Measurements from ENCODE around the gene TRIM15. TPM values are rescaled to one million over a fixed set of nuclear protein-coding genes. Genes with fewer than 3 reads are reported as not detected.

The TRIM15 gene
- total RNA-seq, 2 donors from 2014 or later, result not detected

GRCh38 chr6:30184417-30185031 lies 21.2 kb downstream of the TRIM15 start:
- no peak for ATAC-seq
- peaks cover 24% of the 10 kb centered on the region for H3K36me3 Mint-ChIP-seq (ENCODE audit: low read depth)
- peaks cover 11% of the 10 kb centered on the region for H3K4me1 Mint-ChIP-seq
- peak overlapping the region; percentile 83 for H3K27ac Mint-ChIP-seq
- peaks cover 10% of the 10 kb centered on the region for H3K27me3 Mint-ChIP-seq
- DNase-seq, result no peak
- H3K4me3 Mint-ChIP-seq, result no peak overlapping the region
- peaks cover 4% of the 10 kb centered on the region for H3K9me3 ChIP-seq (ENCODE audit: control insufficient read depth, low read length, poor library complexity, severe bottlenecking)

GRCh38 chr6:30185846-30186484 lies 22.6 kb downstream of the TRIM15 start:
- Mint-ChIP-seq H3K4me1 (peaks cover 14% of the 10 kb centered on the region), H3K4me3 (no peak overlapping the region), H3K27ac (peak overlapping the region; percentile 83), H3K27me3 (peaks cover 6% of the 10 kb centered on the region), H3K36me3 (ENCODE audit: low read depth) (peaks cover 32% of the 10 kb centered on the region)
- no peaks in the 10 kb centered on the region for H3K9me3 ChIP-seq (ENCODE audit: control insufficient read depth, low read length, poor library complexity, severe bottlenecking)
- ATAC-seq, result no peak
- no peak for DNase-seq

- Mint-ChIP-seq H3K27ac (no peak overlapping the region), H3K27me3 (no peaks in the 10 kb centered on the region), H3K36me3 (ENCODE audit: low read depth) (peaks cover 35% of the 10 kb centered on the region), H3K4me1 (peaks cover 15% of the 10 kb centered on the region), H3K4me3 (no peak overlapping the region)
- DNase-seq, result no peak
- no peak for ATAC-seq
- H3K9me3 ChIP-seq (ENCODE audit: control insufficient read depth, low read length, poor library complexity, severe bottlenecking), result no peaks in the 10 kb centered on the region
Observed at GRCh38 chr6:30188541-30188940, 25.2 kb downstream of the TRIM15 start.

DNA sequence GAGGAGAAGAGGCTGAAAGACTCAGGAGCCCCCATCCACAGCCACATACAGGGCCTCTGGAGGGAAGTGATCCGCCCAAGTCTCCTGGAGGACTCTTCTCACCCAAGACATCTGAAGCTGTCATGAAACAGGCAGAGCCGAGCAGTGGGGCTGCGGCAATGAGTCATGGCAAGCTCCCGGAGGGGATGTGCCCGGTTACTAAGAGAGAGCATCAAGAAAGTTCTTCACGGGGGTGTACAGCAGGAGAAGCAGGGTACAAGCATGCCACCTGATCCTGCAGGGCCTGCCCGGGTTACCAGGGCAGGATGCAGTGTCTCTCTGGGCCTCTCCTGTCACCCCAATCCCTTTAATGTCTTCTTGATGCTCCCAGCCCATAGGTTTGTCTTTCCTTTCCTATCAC lies 28.7 kb downstream of the TRIM15 start:
- H3K36me3 Mint-ChIP-seq (ENCODE audit: low read depth), result peaks cover 24% of the 10 kb centered on the region
- ATAC-seq, result no peak
- H3K4me3 Mint-ChIP-seq, result no peak overlapping the region
- peak overlapping the region; percentile 83 for H3K27ac Mint-ChIP-seq
- no peaks in the 10 kb centered on the region for H3K9me3 ChIP-seq (ENCODE audit: control insufficient read depth, low read length, poor library complexity, severe bottlenecking)
- H3K4me1 Mint-ChIP-seq, result peaks cover 10% of the 10 kb centered on the region
- H3K27me3 Mint-ChIP-seq, result no peaks in the 10 kb centered on the region
- DNase-seq, result no peak

- peaks cover 19% of the 10 kb centered on the region for H3K36me3 Mint-ChIP-seq (ENCODE audit: low read depth)
- no peaks in the 10 kb centered on the region for H3K27me3 Mint-ChIP-seq
- ATAC-seq (no peak), DNase-seq (no peak)
- H3K4me3 Mint-ChIP-seq, result no peak overlapping the region
- H3K27ac Mint-ChIP-seq, result no peak overlapping the region
- peaks cover 13% of the 10 kb centered on the region for H3K4me1 Mint-ChIP-seq
- H3K9me3 ChIP-seq (ENCODE audit: control insufficient read depth, low read length, poor library complexity, severe bottlenecking), result no peaks in the 10 kb centered on the region
Observed at GRCh38 chr6:30194797-30195690, 31.7 kb downstream of the TRIM15 start.

DNA sequence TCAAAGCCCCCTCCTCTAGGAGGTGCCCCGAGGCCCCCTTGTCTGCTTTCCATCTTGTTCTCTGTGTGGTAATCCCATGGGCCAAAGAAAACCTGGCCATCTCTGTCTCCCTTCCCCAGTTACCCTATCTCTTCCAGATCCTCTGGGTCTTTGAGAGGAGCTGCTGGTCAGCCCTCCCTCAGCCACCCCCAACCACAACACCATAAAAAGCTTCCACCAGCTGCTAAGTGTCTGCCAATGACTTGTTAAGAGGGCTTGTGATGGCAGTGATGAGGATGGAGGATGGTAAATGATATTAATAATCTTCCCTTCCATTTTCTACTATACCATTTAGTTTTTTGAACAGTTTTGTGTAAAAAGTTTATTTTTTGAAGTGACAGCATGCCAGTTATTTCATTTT lies 32.6 kb downstream of the TRIM15 start:
- DNase-seq (no peak), ATAC-seq (no peak)
- Mint-ChIP-seq H3K4me3 (no peak overlapping the region), H3K36me3 (ENCODE audit: low read depth) (peaks cover 18% of the 10 kb centered on the region), H3K27ac (no peak overlapping the region), H3K27me3 (no peaks in the 10 kb centered on the region), H3K4me1 (peaks cover 15% of the 10 kb centered on the region)
- no peaks in the 10 kb centered on the region for H3K9me3 ChIP-seq (ENCODE audit: control insufficient read depth, low read length, poor library complexity, severe bottlenecking)

GRCh38 chr6:30196376-30196775 lies 33.0 kb downstream of the TRIM15 start:
- peaks cover 17% of the 10 kb centered on the region for H3K4me1 Mint-ChIP-seq
- no peaks in the 10 kb centered on the region for H3K27me3 Mint-ChIP-seq
- H3K9me3 ChIP-seq (ENCODE audit: control insufficient read depth, low read length, poor library complexity, severe bottlenecking), result no peaks in the 10 kb centered on the region
- ATAC-seq (no peak), DNase-seq (no peak)
- no peak overlapping the region for H3K4me3 Mint-ChIP-seq
- H3K36me3 Mint-ChIP-seq (ENCODE audit: low read depth), result peaks cover 17% of the 10 kb centered on the region
- H3K27ac Mint-ChIP-seq, result peak overlapping the region; percentile 85

DNA sequence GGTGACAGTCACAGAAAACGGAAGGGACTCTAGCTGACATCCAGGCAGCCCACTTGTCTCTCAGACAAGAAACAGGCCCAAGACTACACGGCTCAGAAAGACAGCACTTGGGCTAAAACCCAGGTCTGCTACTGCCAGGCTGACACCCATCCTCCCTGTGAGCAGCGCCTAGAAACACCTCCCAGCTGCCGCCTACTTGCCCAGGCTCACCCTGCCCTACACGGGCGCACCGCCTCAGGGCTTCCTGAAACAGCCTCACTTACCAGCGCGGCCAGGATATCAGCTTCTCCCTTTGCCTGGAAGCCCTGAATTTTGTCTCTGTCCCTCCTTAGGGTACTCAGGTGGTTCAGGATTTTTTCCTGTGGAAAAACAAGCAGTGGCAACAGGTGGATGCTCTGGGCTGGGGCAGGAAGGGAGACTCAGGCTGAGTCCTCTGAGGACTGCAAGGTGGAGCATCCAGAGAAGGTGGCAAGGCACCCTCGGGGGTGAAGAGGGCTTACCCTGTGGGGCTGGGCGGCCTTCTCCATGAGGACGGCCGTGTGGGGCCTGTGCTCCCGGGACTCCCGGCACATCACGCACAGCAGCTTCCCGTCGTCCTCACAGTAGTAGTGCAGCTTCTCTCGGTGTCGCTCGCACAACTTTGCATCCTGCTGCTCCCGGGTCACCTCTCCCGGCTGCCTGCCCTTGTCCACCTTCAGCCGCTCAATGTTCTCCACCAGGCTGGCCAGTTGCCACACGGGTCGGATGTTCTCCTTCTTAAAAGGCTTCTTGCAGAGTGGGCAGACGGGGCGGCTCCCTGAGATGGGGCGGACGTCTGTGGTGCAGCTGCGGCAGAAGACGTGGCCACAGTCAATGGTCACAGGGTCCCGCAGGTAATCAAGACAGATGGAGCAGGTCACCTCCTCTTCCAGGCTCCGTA lies 35.1 kb downstream of the TRIM15 start:
- H3K9me3 ChIP-seq (ENCODE audit: control insufficient read depth, low read length, poor library complexity, severe bottlenecking), result no peaks in the 10 kb centered on the region
- Mint-ChIP-seq H3K27ac (peak overlapping the region; percentile 85), H3K27me3 (no peaks in the 10 kb centered on the region), H3K36me3 (ENCODE audit: low read depth) (peaks cover 14% of the 10 kb centered on the region), H3K4me1 (peaks cover 26% of the 10 kb centered on the region), H3K4me3 (no peak overlapping the region)
- DNase-seq, result no peak
- ATAC-seq, result no peak

GRCh38 chr6:30200551-30201281 lies 37.4 kb downstream of the TRIM15 start:
- Mint-ChIP-seq H3K4me1 (peaks cover 33% of the 10 kb centered on the region), H3K27ac (peak overlapping the region; percentile 65), H3K36me3 (ENCODE audit: low read depth) (peaks cover 9% of the 10 kb centered on the region), H3K27me3 (no peaks in the 10 kb centered on the region), H3K4me3 (no peak overlapping the region)
- peak; percentile 33 for ATAC-seq
- no peak for DNase-seq
- H3K9me3 ChIP-seq (ENCODE audit: control insufficient read depth, low read length, poor library complexity, severe bottlenecking), result no peaks in the 10 kb centered on the region

DNA sequence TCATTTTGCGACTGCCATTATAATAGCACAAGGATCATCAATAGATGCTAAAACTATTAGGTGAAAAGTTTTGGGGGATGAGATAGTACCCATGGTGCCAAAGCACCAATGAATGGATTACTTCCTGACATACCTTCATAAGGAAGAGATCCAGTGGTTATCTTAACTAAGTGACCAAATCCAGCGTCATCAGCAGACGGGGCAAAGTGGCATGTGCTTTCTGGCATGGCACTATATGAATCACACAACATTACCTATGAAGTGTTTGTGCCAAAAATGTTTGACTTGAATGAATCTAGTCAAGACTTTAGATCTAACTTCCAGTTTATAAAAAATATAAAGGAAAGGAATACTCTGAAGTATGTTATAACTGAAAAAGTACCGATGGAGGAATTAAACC lies 39.0 kb downstream of the TRIM15 start:
- Mint-ChIP-seq H3K27me3 (no peaks in the 10 kb centered on the region), H3K4me3 (no peak overlapping the region), H3K36me3 (ENCODE audit: low read depth) (peaks cover 5% of the 10 kb centered on the region), H3K27ac (peak overlapping the region; percentile 65), H3K4me1 (peaks cover 39% of the 10 kb centered on the region)
- ATAC-seq, result no peak
- no peak for DNase-seq
- H3K9me3 ChIP-seq (ENCODE audit: control insufficient read depth, low read length, poor library complexity, severe bottlenecking), result no peaks in the 10 kb centered on the region

- Mint-ChIP-seq H3K27me3 (no peaks in the 10 kb centered on the region), H3K4me1 (peaks cover 52% of the 10 kb centered on the region), H3K4me3 (no peak overlapping the region), H3K27ac (peak overlapping the region; percentile 45), H3K36me3 (ENCODE audit: low read depth) (peaks cover 4% of the 10 kb centered on the region)
- H3K9me3 ChIP-seq (ENCODE audit: control insufficient read depth, low read length, poor library complexity, severe bottlenecking), result no peaks in the 10 kb centered on the region
- ATAC-seq (no peak), DNase-seq (no peak)
Observed at GRCh38 chr6:30204116-30204515, 40.8 kb downstream of the TRIM15 start.

DNA sequence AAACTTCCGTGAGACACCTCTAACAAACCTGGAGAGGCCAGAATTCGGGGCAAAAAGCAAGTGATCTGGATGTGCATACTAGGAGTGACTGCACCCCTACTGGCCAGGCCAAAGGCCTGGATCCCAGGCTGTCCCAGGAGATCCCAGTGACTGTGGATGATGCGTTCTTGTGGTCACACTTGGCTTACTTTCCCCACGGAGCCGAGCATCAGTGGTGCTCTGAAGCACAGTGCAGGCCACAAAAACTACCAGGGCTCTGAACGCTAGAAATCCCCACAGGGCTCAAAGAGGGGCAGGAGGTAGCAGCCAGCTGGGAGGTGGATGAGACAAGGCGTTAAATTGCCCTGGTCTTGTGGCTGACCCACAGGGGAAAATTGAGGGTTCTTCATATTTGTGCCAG lies 42.8 kb downstream of the TRIM15 start:
- Mint-ChIP-seq H3K4me1 (peaks cover 61% of the 10 kb centered on the region), H3K27ac (peak overlapping the region; percentile 78), H3K36me3 (ENCODE audit: low read depth) (peaks cover 4% of the 10 kb centered on the region), H3K4me3 (no peak overlapping the region), H3K27me3 (no peaks in the 10 kb centered on the region)
- DNase-seq (no peak), ATAC-seq (no peak)
- no peaks in the 10 kb centered on the region for H3K9me3 ChIP-seq (ENCODE audit: control insufficient read depth, low read length, poor library complexity, severe bottlenecking)
